ENCODE measurements around the gene REPIN1. TPM values are rescaled to one million over a fixed set of nuclear protein-coding genes. Genes with fewer than 3 reads are reported as not detected.

The REPIN1 gene
- total and polyA plus RNA-seq, 9 of the 15 experiments (the other 6 are each of a cell fraction or from before 2014, with no cell fraction given): 8.1 to 283 (median 94.3) TPM

- 79% methylated on average over 7 of the region's 7 CpGs for WGBS (ENCODE audit: insufficient coverage, low coverage, missing lambda C conversion rate)
- ChIA-PET POLR2A (interaction anchor here (1.0 to 1.5 kb wide), 5 partner anchors 8 to 17 kb away, joined by 3 to 5 read pairs (median 4); a partner anchor contains a TSS), CTCF (ENCODE audit: low intra/inter-chr PET ratio) (no interaction called here)
- no peak for ATAC-seq
- Histone ChIP-seq H3K4me3 (no peak overlapping the region), H3K27ac (ENCODE audit: extremely low read depth, low read depth, low read length) (no peak overlapping the region), H2AFZ (ENCODE audit: low read depth, low read length) (no peak overlapping the region), H3K79me2 (ENCODE audit: control insufficient read depth, insufficient read depth, low read length) (peaks cover 12% of the 10 kb centered on the region), H3K4me1 (replicated peaks in 1 of 2; ENCODE audit: control insufficient read depth in 2 of 2, insufficient read depth in 2 of 2, low read length in 2 of 2) (peaks cover 0 to 18% of the 10 kb centered on the region in 2 experiments; a peak in 2 of 5 replicates), H3K9me1 (ENCODE audit: control insufficient read depth, insufficient read depth, low read length) (peaks cover 3% of the 10 kb centered on the region), H3K9ac (ENCODE audit: insufficient read depth in 1 of 2, low read depth in 2 of 2, low read length in 2 of 2) (no peak overlapping the region; a peak in 1 of 4 replicates), H3K36me3 (ENCODE audit: control insufficient read depth, insufficient read depth, low read length) (peaks cover 45% of the 10 kb centered on the region; the same call in 2 of the 3 replicates), H3K27me3 (ENCODE audit: control insufficient read depth in 2 of 2, insufficient read depth in 2 of 2, low read length in 2 of 2) (no peaks in the 10 kb centered on the region), H3K9me3 (replicated peaks; ENCODE audit: control insufficient read depth, insufficient read depth, low read depth, low read length) (no peaks in the 10 kb centered on the region), H4K20me1 (replicated peaks; ENCODE audit: control insufficient read depth, insufficient read depth, low read length) (peaks cover 14% of the 10 kb centered on the region; the same call in 1 of the 2 replicates), H3K4me2 (ENCODE audit: insufficient read depth, low read length) (no peak overlapping the region)
- FAIRE-seq: no peak
- in situ Hi-C loops (cut with MboI): no loop called here
- intact Hi-C loops (cut with micrococcal nuclease): no loop called here
- BruUV-seq (replicated peaks): no TSS peak
- no peak for DNase-seq (ENCODE audit: extremely low read depth in 1 of 4, low spot score in 3 of 4)
- TF ChIP-seq TEAD2 (tag; IDR thresholded peaks at IDR 0.05): no peak
- no peak for TF ChIP-seq FUS (optimal IDR thresholded peaks at IDR 0.05; ENCODE audit: low read depth, low read length)
- TF ChIP-seq UBTF (IDR thresholded peaks at IDR 0.05; ENCODE audit: borderline replicate concordance in 1 of 2, low read depth in 2 of 2, low read length in 2 of 2): no peak
- no peak for TF ChIP-seq DACH1 (IDR thresholded peaks at IDR 0.05; ENCODE audit: partially characterized antibody)
- no peak for TF ChIP-seq USF1 (CRISPR knock-in tag; IDR thresholded peaks at IDR 0.05)
- TF ChIP-seq BMI1 (IDR thresholded peaks at IDR 0.05; ENCODE audit: low read length): no peak
- TF ChIP-seq SAFB (IDR thresholded peaks at IDR 0.05; ENCODE audit: borderline replicate concordance, low read depth, low read length): no peak
- no peak for TF ChIP-seq IRF9 (tag; IDR thresholded peaks at IDR 0.05)
- no peak for TF ChIP-seq ZNF311 (CRISPR knock-in tag; IDR thresholded peaks at IDR 0.05)
- no peak for TF ChIP-seq NR2C1 (IDR thresholded peaks at IDR 0.05)
- no peak for TF ChIP-seq NR2C1 (tag; IDR thresholded peaks at IDR 0.05)
- TF ChIP-seq ZEB2 (IDR thresholded peaks at IDR 0.05): no peak
- no peak for TF ChIP-seq ZBTB17 (CRISPR knock-in tag; IDR thresholded peaks at IDR 0.05)
- TF ChIP-seq ARID1B (IDR thresholded peaks at IDR 0.05): no peak
- TF ChIP-seq CAMTA2 (CRISPR knock-in tag; conservative IDR thresholded peaks at IDR 0.05): no peak
- no peak for TF ChIP-seq ZNF133 (CRISPR knock-in tag; IDR thresholded peaks at IDR 0.05)
- no peak for TF ChIP-seq ZNF197 (CRISPR knock-in tag; IDR thresholded peaks at IDR 0.05; ENCODE audit: low read depth)
- no peak for TF ChIP-seq NKRF (IDR thresholded peaks at IDR 0.05; ENCODE audit: borderline replicate concordance)
- TF ChIP-seq ZNF24 (IDR thresholded peaks at IDR 0.05): no peak
- no peak for TF ChIP-seq PHF8 (IDR thresholded peaks at IDR 0.05; ENCODE audit: borderline replicate concordance, low read length)
Observed at GRCh38 chr7:150388306-150388705, 19.7 kb downstream of the REPIN1 start.

All from K562 (cell line).